Left cardiac atrium (tissue), 2 donors: ENCODE results near the gene NCCRP1. TPM values are rescaled to one million over a fixed set of nuclear protein-coding genes. Genes with fewer than 3 reads are reported as not detected.

Experiments
- total RNA-seq, 2 donors: library from RNA; stranded (reverse); fragmentation: NEBNext Ultra II Directional; extraction: Animal tissue kit (Norgen Biotek cat#: 25700); gene quantifications; one replicate each; pipeline ENCODE4 v1.2.1, GENCODE V29; 2021
- donor health status: DM: no; HTN: yes; CAD: no; lungs with severe emphysema.
- donor health status: DM: yes; HTN: yes; CAD: no.

Gene NCCRP1
- total RNA-seq, 2 donors from 2014 or later = not detected

Other genes with a start within 250 kb of the NCCRP1 start
- 1 to 10 TPM; 7.2 to 7.8 TPM for gene FBXO17, start 221.2 kb upstream of the NCCRP1 start, total RNA-seq
- 10 to 100 TPM; 19.2 to 19.8 TPM for gene FBXO27, start 164.4 kb upstream of the NCCRP1 start, total RNA-seq
- not detected for gene ACP7, start 112.6 kb upstream of the NCCRP1 start, total RNA-seq
- gene PAK4, start 71.2 kb upstream of the NCCRP1 start, total RNA-seq = 10 to 100 TPM; 15.8 to 17.2 TPM
- gene SYCN, start 7.3 kb downstream of the NCCRP1 start, total RNA-seq = not detected
- not detected for gene IFNL3, start 48.0 kb downstream of the NCCRP1 start, total RNA-seq
- not detected for gene IFNL4, start 51.9 kb downstream of the NCCRP1 start, total RNA-seq
- gene IFNL2, start 71.4 kb downstream of the NCCRP1 start, total RNA-seq = not detected
- gene IFNL1, start 99.4 kb downstream of the NCCRP1 start, total RNA-seq = not detected
- 1 to 10 TPM in 1 of 2 donors, under 1 TPM in 1; 0.55 to 1.4 TPM for gene LRFN1, start 123.9 kb downstream of the NCCRP1 start, total RNA-seq
- 10 to 100 TPM; 29.6 to 43.8 TPM for gene GMFG, start 139.1 kb downstream of the NCCRP1 start, total RNA-seq
- gene SAMD4B, start 145.5 kb downstream of the NCCRP1 start, total RNA-seq = 10 to 100 TPM; 44.5 to 72.2 TPM
- 10 to 100 TPM; 34.5 to 38.4 TPM for gene PAF1, start 194.1 kb downstream of the NCCRP1 start, total RNA-seq
- gene MED29, start 194.4 kb downstream of the NCCRP1 start, total RNA-seq = 10 to 100 TPM; 21.3 to 25.1 TPM
- 100 to 1,000 TPM in 1 of 2 donors, 10 to 100 TPM in 1; 93.5 to 156 TPM for gene ZFP36, start 209.9 kb downstream of the NCCRP1 start, total RNA-seq
- gene PLEKHG2, start 215.7 kb downstream of the NCCRP1 start, total RNA-seq = 10 to 100 TPM; 13.7 to 28.0 TPM
- gene RPS16, start 239.0 kb downstream of the NCCRP1 start, total RNA-seq = 1,000 to 10,000 TPM; 1,273 to 1,597 TPM
- 10 to 100 TPM; 61.1 to 70.1 TPM for gene SUPT5H, start 248.6 kb downstream of the NCCRP1 start, total RNA-seq